Cardiac ventricle fibroblast (primary cell): ENCODE measurements around the gene RTN4. TPM values are rescaled to one million over a fixed set of nuclear protein-coding genes. Genes with fewer than 3 reads are reported as not detected.

Source experiments
- total RNA-seq: library from RNA; depleted of rRNA; stranded (reverse); fragments of >200 nt; gene quantifications from 2 replicates; pipeline ENCODE4 v1.2.3, GENCODE V29; 2015

Gene RTN4, protein sequence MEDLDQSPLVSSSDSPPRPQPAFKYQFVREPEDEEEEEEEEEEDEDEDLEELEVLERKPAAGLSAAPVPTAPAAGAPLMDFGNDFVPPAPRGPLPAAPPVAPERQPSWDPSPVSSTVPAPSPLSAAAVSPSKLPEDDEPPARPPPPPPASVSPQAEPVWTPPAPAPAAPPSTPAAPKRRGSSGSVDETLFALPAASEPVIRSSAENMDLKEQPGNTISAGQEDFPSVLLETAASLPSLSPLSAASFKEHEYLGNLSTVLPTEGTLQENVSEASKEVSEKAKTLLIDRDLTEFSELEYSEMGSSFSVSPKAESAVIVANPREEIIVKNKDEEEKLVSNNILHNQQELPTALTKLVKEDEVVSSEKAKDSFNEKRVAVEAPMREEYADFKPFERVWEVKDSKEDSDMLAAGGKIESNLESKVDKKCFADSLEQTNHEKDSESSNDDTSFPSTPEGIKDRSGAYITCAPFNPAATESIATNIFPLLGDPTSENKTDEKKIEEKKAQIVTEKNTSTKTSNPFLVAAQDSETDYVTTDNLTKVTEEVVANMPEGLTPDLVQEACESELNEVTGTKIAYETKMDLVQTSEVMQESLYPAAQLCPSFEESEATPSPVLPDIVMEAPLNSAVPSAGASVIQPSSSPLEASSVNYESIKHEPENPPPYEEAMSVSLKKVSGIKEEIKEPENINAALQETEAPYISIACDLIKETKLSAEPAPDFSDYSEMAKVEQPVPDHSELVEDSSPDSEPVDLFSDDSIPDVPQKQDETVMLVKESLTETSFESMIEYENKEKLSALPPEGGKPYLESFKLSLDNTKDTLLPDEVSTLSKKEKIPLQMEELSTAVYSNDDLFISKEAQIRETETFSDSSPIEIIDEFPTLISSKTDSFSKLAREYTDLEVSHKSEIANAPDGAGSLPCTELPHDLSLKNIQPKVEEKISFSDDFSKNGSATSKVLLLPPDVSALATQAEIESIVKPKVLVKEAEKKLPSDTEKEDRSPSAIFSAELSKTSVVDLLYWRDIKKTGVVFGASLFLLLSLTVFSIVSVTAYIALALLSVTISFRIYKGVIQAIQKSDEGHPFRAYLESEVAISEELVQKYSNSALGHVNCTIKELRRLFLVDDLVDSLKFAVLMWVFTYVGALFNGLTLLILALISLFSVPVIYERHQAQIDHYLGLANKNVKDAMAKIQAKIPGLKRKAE
- total RNA-seq: 169 and 203 TPM in 2 replicates

GRCh38 chr2:55050100-55050994, at the start of gene RTN4:
RTN4 (minus strand) TSS chr2:55050451; CDS start chr2:55050300, 151 bp downstream.

Other genes starting within 250 kb of the RTN4 start
- 5.7 and 8.2 TPM in 2 replicates for gene CLHC1, start 181.8 kb upstream of the RTN4 start, total RNA-seq
- gene RPS27A, start 182.2 kb upstream of the RTN4 start, total RNA-seq: 1,586 and 1,619 TPM in 2 replicates
- 24.0 and 24.2 TPM in 2 replicates for gene MTIF2, start 218.8 kb upstream of the RTN4 start, total RNA-seq